Kidney epithelial cell (primary cell): ENCODE results near the gene ARHGAP1. TPM values are rescaled to one million over a fixed set of nuclear protein-coding genes. Genes with fewer than 3 reads are reported as not detected.

Source experiments
- DNase-seq: peaks from one replicate; pipeline ENCODE4 v3.0.0-alpha.2; 2010; ENCODE audit warnings: low read depth
- H3K27me3 ChIP-seq: 2 replicates; pipeline ENCODE4 v1.6.0; 2011; ENCODE audit warnings: low read length; ENCODE audit not compliant: control insufficient read depth, insufficient read depth
- H3K36me3 ChIP-seq: 2 replicates; pipeline ENCODE4 v1.5.1; 2011; ENCODE audit warnings: low read length; ENCODE audit not compliant: control insufficient read depth, insufficient read depth
- H3K4me3 ChIP-seq: 2 replicates; pipeline ENCODE4 v1.5.1; 2011; ENCODE audit warnings: low read depth, mild to moderate bottlenecking, control low read depth, low read length
- total RNA-seq: library from RNA; depleted of rRNA; stranded (reverse); fragments of >200 nt; gene quantifications from 2 replicates; pipeline ENCODE4 v1.2.3, GENCODE V29; 2015
- TF ChIP-seq, protein P1 (sequence below): IDR thresholded peaks from 2 replicates; pipeline ENCODE4 v1.5.1; 2011; ENCODE audit warnings: mild to moderate bottlenecking, moderate library complexity, low read length, control low read depth, inconsistent platforms; ENCODE audit not compliant: insufficient read depth, poor library complexity, severe bottlenecking

ARHGAP1 gene
- total RNA-seq, 1 donor from 2014 or later = 51.6 TPM

DNA sequence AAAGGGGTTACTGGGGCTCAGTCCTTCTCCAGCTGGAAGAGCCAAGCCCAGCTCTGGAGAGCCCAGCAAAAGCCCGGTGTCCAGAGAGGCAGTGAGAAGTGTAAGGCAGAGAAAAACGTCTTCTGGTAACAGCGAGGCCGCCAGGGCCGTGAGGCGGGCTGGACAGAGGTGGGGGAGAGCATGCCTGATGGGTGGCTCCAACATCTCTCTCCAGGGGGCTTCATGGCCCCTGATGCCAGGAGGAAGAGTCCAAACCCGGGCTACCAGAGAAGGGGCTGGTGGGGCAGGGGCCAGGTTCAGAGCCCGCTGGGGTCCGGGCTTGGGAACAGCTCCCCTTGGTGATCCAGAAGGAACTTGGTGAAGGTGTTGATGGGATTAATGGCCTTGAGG lies 21.7 kb downstream of the ARHGAP1 start:
- Histone ChIP-seq H3K27me3 (no peaks in the 10 kb centered on the region), H3K36me3 (peaks cover 4% of the 10 kb centered on the region), H3K4me3 (no peak overlapping the region)
- no peak for DNase-seq
- TF ChIP-seq, protein P1, sequence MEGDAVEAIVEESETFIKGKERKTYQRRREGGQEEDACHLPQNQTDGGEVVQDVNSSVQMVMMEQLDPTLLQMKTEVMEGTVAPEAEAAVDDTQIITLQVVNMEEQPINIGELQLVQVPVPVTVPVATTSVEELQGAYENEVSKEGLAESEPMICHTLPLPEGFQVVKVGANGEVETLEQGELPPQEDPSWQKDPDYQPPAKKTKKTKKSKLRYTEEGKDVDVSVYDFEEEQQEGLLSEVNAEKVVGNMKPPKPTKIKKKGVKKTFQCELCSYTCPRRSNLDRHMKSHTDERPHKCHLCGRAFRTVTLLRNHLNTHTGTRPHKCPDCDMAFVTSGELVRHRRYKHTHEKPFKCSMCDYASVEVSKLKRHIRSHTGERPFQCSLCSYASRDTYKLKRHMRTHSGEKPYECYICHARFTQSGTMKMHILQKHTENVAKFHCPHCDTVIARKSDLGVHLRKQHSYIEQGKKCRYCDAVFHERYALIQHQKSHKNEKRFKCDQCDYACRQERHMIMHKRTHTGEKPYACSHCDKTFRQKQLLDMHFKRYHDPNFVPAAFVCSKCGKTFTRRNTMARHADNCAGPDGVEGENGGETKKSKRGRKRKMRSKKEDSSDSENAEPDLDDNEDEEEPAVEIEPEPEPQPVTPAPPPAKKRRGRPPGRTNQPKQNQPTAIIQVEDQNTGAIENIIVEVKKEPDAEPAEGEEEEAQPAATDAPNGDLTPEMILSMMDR = no peak

DNA sequence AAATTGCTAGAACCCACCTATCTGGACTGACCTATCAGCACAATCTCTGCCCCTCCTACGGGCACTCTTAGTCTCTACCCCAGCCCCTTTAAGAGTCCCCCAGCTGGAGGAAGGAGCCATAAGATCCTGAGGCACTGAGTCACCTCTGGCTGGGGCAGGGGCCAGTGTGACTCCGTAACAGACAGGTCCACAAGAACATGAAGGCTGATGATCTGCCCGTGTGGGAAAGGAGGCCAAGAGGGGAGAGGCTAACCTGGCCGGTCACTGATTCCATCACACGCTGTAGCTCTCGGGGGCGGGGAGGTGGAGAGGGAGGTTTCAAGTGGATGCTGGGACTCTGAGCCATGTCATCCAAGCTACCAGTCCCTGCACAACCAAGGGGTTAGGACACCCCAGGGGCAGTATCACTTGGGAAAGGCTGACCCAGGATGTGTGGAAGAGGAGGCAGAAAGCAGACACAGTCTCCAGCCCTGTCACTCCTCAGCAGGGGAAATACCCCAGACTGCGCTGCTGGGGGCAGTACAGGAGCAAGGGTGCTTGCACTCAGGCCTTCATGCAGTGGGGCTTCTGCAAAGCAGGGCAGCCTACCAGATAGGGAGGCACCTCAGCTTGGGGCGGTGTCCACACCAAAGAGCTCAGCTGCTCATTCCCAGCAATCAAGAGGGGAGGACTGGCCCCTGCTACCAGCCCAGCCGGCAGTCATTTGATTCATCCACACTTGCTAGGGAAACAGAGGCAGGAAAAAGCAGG lies 22.3 kb downstream of the ARHGAP1 start:
- no peak for DNase-seq
- Histone ChIP-seq H3K4me3 (no peak overlapping the region), H3K36me3 (peaks cover 4% of the 10 kb centered on the region), H3K27me3 (no peaks in the 10 kb centered on the region)
- TF ChIP-seq, protein P1 = no peak

DNA sequence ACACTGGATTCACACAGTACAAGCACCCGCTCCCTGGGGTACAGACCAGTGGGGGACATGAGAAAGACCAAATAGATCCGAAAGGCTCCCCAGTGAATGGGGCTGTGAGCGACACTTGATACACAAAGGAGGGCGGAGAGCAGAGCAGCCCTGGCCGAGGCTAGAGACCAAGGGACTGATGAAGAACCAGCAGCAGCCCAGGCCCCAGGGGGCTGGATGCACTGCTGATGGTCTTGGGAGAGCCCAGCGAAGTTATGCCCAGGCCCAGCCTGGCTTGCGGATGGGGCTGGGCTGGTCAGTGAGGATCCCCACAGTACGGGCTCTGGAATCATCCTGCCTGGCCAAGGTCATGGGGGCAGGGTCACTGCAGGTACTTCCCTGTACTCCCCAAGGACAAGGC lies 23.2 kb downstream of the ARHGAP1 start:
- no peak for DNase-seq
- H3K27me3 ChIP-seq = no peaks in the 10 kb centered on the region
- H3K36me3 ChIP-seq = peaks cover 4% of the 10 kb centered on the region
- H3K4me3 ChIP-seq = no peak overlapping the region
- TF ChIP-seq, protein P1 = no peak

DNA sequence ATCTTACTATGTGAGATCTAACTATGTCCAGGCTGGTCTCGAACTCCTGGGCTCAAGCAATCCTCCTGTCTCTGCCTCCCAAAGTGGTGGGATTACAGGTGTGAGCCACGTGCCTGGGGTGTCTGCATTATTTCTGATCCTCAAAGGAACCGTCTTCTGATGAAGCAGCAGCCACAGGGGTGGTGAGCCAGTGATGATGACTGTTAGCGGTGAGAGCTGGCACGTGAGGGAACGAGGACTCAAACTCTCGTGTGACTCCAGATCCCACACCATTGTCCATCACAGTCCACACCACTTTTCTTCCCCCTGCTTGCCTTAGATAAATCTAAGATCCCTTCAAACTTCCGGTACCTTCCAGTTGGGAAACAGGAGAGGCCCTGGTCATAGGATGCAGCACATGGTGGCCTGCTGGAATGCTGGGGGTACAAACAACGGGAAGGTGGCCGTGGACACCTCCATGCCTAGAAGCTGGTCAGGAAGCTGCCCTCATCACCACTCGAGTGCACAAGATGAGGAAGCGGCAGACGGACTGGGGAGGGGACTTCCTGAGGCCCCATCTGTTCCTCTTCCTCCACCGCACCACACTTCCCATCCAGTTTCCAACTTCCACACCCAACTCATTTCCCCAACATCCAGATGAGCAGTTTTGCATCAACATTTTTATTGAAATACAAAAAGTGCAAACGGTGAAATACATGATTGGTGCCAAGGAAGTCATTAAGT lies 23.8 kb downstream of the ARHGAP1 start:
- H3K27me3 ChIP-seq = no peaks in the 10 kb centered on the region
- DNase-seq = no peak
- TF ChIP-seq, protein P1 = no peak
- H3K36me3 ChIP-seq = peaks cover 3% of the 10 kb centered on the region
- H3K4me3 ChIP-seq = no peak overlapping the region

DNA sequence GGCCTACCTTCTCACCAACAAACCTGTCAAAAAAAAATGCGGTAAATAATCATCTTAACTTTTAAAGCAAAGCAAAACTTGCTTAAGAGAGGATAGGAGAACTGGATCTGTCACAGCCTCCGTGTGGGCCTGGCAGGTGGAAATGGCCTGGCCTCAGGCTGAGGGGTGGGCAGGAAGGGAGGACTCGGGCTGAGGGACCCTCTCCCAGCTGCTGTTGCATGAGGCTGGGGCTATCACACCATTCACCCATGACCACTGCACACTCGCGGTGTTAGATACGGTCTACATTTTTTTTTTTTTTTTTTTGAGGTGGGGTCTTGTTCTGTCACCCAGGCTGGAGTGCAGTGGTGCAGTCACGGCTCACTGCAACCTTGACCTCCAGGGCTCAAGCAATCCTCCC lies 24.5 kb downstream of the ARHGAP1 start:
- TF ChIP-seq, protein P1 = no peak
- no peak overlapping the region for H3K4me3 ChIP-seq
- no peaks in the 10 kb centered on the region for H3K27me3 ChIP-seq
- peaks cover 3% of the 10 kb centered on the region for H3K36me3 ChIP-seq
- DNase-seq = no peak

DNA sequence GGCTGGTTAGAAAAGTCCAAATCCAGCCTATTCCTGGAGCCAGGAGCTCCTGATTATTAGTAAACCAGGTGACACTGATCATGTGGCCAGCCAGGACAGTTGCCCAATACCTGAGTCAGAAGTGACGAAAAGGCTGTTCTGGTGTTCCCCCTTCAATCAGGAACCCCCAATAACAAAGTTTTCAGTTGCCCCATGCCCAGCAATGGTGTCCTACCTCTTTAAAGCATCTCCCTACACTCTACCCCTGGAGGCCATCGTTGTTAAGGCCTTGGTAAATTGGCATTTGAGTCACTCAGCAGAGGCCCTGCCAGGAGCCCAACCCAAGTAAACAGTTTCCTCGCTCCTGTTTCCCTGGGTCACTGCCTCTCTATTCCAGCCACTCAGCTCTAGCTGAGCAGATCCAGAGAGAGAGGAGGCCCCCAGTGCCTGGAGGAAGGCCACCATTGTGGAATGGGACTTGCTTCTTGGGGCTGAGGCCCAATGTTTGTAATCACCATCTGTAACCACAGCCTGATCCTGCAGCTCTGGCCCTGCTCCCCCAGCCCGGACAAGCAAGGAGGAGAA lies 25.0 kb downstream of the ARHGAP1 start:
- TF ChIP-seq, protein P1 = no peak
- no peak for DNase-seq
- Histone ChIP-seq H3K4me3 (no peak overlapping the region), H3K36me3 (peaks cover 2% of the 10 kb centered on the region), H3K27me3 (no peaks in the 10 kb centered on the region)
